ENCODE results near the gene CD28.

CD28 gene

DNA sequence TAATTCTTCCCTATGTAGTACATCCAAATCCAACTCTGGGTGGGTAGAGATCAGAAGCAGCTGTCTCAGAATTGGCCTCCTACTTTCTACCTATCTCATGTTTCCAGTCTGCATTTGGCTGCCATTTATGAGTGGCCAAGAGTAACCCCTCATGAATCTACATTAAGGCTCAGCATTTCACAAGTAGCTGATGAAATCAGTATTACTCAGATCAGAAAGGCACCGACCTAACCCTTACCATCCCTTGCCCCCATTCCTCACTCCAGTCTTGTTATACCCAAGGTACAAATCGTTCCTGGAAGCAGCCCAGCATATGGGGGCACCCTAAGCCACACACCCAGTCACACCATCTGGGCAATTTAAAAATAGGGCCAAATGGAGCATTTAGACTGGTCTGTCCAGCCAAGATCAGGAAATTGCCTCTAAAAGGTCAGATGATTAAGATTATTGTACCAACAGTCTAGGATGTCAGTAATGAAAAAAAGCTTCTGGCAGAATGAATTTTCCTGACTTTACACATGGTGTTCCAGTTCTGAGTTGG, 37.1 kb downstream of the CD28 start:
- no peak for TF ChIP-seq REST (IDR thresholded peaks at IDR 0.05; ENCODE audit: low read depth)
- TF ChIP-seq, protein P1, sequence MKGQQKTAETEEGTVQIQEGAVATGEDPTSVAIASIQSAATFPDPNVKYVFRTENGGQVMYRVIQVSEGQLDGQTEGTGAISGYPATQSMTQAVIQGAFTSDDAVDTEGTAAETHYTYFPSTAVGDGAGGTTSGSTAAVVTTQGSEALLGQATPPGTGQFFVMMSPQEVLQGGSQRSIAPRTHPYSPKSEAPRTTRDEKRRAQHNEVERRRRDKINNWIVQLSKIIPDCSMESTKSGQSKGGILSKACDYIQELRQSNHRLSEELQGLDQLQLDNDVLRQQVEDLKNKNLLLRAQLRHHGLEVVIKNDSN (IDR thresholded peaks at IDR 0.05) = no peak
- TF ChIP-seq CREB1 (IDR thresholded peaks at IDR 0.05; ENCODE audit: low read depth) = no peak
- no peak for TF ChIP-seq TAF1 (IDR thresholded peaks at IDR 0.05; ENCODE audit: low read depth)
- no peak for TF ChIP-seq NFIC (IDR thresholded peaks at IDR 0.05)
- no peak for TF ChIP-seq ZBTB7A (IDR thresholded peaks at IDR 0.05; ENCODE audit: low read depth)
- no peak for TF ChIP-seq YY1 (IDR thresholded peaks at IDR 0.05; ENCODE audit: low read depth)
- no peak for TF ChIP-seq TCF12 (IDR thresholded peaks at IDR 0.05; ENCODE audit: low read depth)
- no peak for TF ChIP-seq EGR1 (IDR thresholded peaks at IDR 0.05)
- no peak for TF ChIP-seq RAD21 (IDR thresholded peaks at IDR 0.05; ENCODE audit: low read depth)
- TF ChIP-seq, protein P2, sequence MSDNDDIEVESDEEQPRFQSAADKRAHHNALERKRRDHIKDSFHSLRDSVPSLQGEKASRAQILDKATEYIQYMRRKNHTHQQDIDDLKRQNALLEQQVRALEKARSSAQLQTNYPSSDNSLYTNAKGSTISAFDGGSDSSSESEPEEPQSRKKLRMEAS (IDR thresholded peaks at IDR 0.05) = no peak
- no peak for TF ChIP-seq EP300 (IDR thresholded peaks at IDR 0.05; ENCODE audit: borderline replicate concordance)
- TF ChIP-seq CEBPB (IDR thresholded peaks at IDR 0.05) = no peak
- TF ChIP-seq FOXM1 (IDR thresholded peaks at IDR 0.05; ENCODE audit: borderline replicate concordance, low read depth) = no peak
- no peak for TF ChIP-seq TEAD4 (IDR thresholded peaks at IDR 0.05)

- TF ChIP-seq NFIC (IDR thresholded peaks at IDR 0.05) (no peak), FOXM1 (IDR thresholded peaks at IDR 0.05; ENCODE audit: borderline replicate concordance, low read depth) (no peak), CREB1 (IDR thresholded peaks at IDR 0.05; ENCODE audit: low read depth) (no peak), REST (IDR thresholded peaks at IDR 0.05; ENCODE audit: low read depth) (no peak), EP300 (IDR thresholded peaks at IDR 0.05; ENCODE audit: borderline replicate concordance) (no peak), TCF12 (IDR thresholded peaks at IDR 0.05; ENCODE audit: low read depth) (no peak), TAF1 (IDR thresholded peaks at IDR 0.05; ENCODE audit: low read depth) (no peak), RAD21 (IDR thresholded peaks at IDR 0.05; ENCODE audit: low read depth) (no peak), YY1 (IDR thresholded peaks at IDR 0.05; ENCODE audit: low read depth) (no peak), CEBPB (IDR thresholded peaks at IDR 0.05) (no peak), TEAD4 (IDR thresholded peaks at IDR 0.05) (no peak), EGR1 (IDR thresholded peaks at IDR 0.05) (no peak), ZBTB7A (IDR thresholded peaks at IDR 0.05; ENCODE audit: low read depth) (no peak)
- TF ChIP-seq, protein P1 (IDR thresholded peaks at IDR 0.05) = no peak
- TF ChIP-seq, protein P2 (IDR thresholded peaks at IDR 0.05) = no peak
Measured at GRCh38 chr2:203744091-203744490, 37.7 kb downstream of the CD28 start.

DNA sequence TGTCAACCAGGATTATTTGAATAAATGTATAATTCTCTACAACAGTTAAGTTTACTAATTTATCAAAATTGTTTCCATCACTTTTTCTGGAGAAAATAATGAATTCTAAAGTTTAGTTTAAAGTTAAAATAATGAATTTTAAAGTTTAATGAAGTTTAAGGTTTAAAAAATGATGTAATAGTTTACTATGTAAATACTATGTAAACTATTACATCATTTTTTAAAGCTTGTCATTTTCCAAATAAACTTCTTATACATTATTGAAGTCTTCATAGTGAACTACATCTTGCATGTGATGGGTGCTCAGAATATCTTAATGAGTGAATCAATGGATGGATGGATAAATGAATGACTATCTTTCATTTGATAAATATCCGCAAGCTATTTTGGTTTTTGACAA, 38.8 kb downstream of the CD28 start:
- TF ChIP-seq RAD21 (IDR thresholded peaks at IDR 0.05; ENCODE audit: low read depth) = no peak
- TF ChIP-seq FOXM1 (IDR thresholded peaks at IDR 0.05; ENCODE audit: borderline replicate concordance, low read depth) = no peak
- TF ChIP-seq NFIC (IDR thresholded peaks at IDR 0.05) = no peak
- no peak for TF ChIP-seq EGR1 (IDR thresholded peaks at IDR 0.05)
- TF ChIP-seq REST (IDR thresholded peaks at IDR 0.05; ENCODE audit: low read depth) = no peak
- no peak for TF ChIP-seq TCF12 (IDR thresholded peaks at IDR 0.05; ENCODE audit: low read depth)
- TF ChIP-seq, protein P1 (IDR thresholded peaks at IDR 0.05) = no peak
- TF ChIP-seq CREB1 (IDR thresholded peaks at IDR 0.05; ENCODE audit: low read depth) = no peak
- TF ChIP-seq ZBTB7A (IDR thresholded peaks at IDR 0.05; ENCODE audit: low read depth) = no peak
- no peak for TF ChIP-seq CEBPB (IDR thresholded peaks at IDR 0.05)
- TF ChIP-seq EP300 (IDR thresholded peaks at IDR 0.05; ENCODE audit: borderline replicate concordance) = no peak
- TF ChIP-seq YY1 (IDR thresholded peaks at IDR 0.05; ENCODE audit: low read depth) = no peak
- TF ChIP-seq TAF1 (IDR thresholded peaks at IDR 0.05; ENCODE audit: low read depth) = no peak
- TF ChIP-seq TEAD4 (IDR thresholded peaks at IDR 0.05) = no peak
- TF ChIP-seq, protein P2 (IDR thresholded peaks at IDR 0.05) = no peak
